ENCODE measurements around the gene CYBB. TPM values are rescaled to one million over a fixed set of nuclear protein-coding genes. Genes with fewer than 3 reads are reported as not detected.
A peak's percentile ranks its signal among the peaks of the same experiment; 100 is the strongest.

CYBB gene
- total RNA-seq, 4 donors from 2014 or later: 4.0 to 40.3 (median 19.6) TPM

DNA sequence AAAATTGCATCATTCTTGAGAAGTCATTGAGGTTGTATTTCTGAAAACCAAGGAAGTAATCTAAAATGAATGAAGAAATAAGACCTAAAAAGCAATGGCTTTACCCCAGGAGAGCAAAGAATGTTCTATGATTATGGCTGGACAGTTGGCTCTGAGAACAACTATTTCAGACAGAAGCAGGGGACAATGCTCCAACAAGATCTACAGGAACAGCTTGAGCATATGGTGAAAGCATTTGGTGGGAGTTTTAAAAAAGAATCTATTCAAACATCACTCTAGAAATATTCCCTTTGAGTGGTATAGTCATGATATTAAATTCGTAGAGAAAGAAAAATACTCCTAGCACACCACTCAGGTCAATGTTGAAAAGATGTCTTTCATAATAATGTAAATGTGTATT is 40.8 kb downstream of the CYBB start:
- no peaks in the 10 kb centered on the region for H3K9me3 ChIP-seq
- no peak for ATAC-seq
- WGBS, 2 donors (ENCODE audit: low coverage in 1 of 2): 47 to 100% methylated on average over 1 of the region's 1 CpG
- no peaks in the 10 kb centered on the region for H3K27me3 ChIP-seq
- H3K27ac ChIP-seq: no peak overlapping the region
- no peaks in the 10 kb centered on the region for H3K36me3 ChIP-seq
- H3K4me1 ChIP-seq: peaks cover 0 to 6% (median 0%) of the 10 kb centered on the region in 3 donors
- no peak for TF ChIP-seq POLR2A (IDR thresholded peaks at IDR 0.05)
- TF ChIP-seq EP300 (IDR thresholded peaks at IDR 0.05): no peak
- TF ChIP-seq, protein P1, sequence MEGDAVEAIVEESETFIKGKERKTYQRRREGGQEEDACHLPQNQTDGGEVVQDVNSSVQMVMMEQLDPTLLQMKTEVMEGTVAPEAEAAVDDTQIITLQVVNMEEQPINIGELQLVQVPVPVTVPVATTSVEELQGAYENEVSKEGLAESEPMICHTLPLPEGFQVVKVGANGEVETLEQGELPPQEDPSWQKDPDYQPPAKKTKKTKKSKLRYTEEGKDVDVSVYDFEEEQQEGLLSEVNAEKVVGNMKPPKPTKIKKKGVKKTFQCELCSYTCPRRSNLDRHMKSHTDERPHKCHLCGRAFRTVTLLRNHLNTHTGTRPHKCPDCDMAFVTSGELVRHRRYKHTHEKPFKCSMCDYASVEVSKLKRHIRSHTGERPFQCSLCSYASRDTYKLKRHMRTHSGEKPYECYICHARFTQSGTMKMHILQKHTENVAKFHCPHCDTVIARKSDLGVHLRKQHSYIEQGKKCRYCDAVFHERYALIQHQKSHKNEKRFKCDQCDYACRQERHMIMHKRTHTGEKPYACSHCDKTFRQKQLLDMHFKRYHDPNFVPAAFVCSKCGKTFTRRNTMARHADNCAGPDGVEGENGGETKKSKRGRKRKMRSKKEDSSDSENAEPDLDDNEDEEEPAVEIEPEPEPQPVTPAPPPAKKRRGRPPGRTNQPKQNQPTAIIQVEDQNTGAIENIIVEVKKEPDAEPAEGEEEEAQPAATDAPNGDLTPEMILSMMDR (IDR thresholded peaks at IDR 0.05): no peak
- TF ChIP-seq POLR2AphosphoS5 (IDR thresholded peaks at IDR 0.05): no peak
- no peak overlapping the region for H3K4me3 ChIP-seq

DNA sequence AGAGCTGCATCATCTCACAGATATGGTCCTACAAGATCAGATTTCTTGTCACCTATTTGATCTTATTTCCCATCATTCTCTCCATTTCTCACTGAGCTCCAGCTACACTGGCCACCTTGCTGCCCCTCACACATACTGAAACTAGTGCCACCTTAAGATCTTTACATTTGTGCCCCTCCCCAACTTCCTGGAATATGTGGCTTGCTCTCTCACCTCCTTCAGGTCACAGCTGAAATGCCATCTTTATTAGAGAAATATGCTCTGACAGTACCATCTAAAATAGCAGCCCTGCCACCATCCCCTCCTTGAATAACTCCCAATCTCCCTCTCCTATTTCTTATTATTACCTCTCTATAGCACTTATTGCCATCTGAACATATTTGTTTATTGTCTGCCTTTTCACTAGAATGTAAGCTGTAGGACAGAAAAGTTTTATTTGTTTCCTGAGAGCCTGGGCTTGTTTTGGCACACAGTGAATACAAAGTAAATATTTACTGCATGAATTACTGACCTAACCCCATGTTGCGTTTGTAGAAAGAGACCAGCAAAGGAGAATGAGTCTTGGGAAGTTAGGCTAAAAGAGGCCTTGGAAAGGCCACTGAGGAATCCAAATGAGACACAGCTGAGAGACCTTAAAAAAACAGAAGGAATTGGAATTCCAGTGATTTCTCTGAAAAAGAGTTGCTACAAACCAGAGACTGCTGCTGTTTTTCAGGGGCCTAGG is 44.8 kb downstream of the CYBB start:
- Histone ChIP-seq H3K4me1 (peaks cover 0 to 6% (median 0%) of the 10 kb centered on the region in 3 donors), H3K36me3 (no peaks in the 10 kb centered on the region), H3K27ac (no peak overlapping the region), H3K27me3 (no peaks in the 10 kb centered on the region), H3K4me3 (no peak overlapping the region), H3K9me3 (no peaks in the 10 kb centered on the region)
- no CpG with 5 or more reads among the region's 1 CpG for WGBS, 2 donors (ENCODE audit: low coverage in 1 of 2)
- ATAC-seq: no peak
- TF ChIP-seq POLR2A (IDR thresholded peaks at IDR 0.05) (no peak), POLR2AphosphoS5 (IDR thresholded peaks at IDR 0.05) (no peak), EP300 (IDR thresholded peaks at IDR 0.05) (no peak)
- TF ChIP-seq, protein P1 (IDR thresholded peaks at IDR 0.05): no peak

DNA sequence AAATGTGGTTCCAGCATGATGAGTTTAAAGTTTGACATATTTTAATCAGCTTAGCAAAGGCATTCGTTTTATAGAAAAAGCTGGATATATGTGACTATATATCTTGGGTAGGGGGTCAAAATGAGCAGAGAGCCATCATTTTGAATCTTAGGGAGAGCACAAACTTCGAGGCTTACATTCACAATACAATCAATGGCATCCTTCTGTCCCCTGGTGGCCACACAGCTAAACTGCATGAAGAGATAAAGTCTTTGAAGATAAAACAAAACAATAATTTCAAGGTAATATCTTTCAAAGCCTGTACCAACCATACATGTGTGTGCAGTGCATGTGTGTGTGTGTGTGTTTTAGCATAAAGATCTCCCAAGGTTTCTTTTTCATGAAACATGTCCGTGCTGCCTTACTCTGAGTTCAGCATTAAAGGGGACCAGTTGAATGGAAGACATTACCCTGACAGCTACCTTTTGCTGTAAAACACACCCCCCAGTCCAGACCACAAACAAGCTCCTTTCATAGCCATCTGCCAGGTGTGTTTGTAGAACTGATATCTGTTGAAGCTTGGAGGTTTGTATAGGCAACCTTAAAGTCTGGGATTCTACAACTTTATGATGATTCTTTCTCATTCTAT is 45.5 kb downstream of the CYBB start:
- no peak overlapping the region for H3K27ac ChIP-seq
- H3K4me3 ChIP-seq: no peak overlapping the region
- TF ChIP-seq, protein P1 (IDR thresholded peaks at IDR 0.05): peak; percentile 77 to 90 (median 84)
- TF ChIP-seq EP300 (IDR thresholded peaks at IDR 0.05): no peak
- H3K36me3 ChIP-seq: no peaks in the 10 kb centered on the region
- ATAC-seq: no peak
- peaks cover 0 to 6% (median 0%) of the 10 kb centered on the region in 3 donors for H3K4me1 ChIP-seq
- H3K9me3 ChIP-seq: no peaks in the 10 kb centered on the region
- no peaks in the 10 kb centered on the region for H3K27me3 ChIP-seq
- 0% methylated on average over 2 of the region's 3 CpGs for WGBS, 2 donors (ENCODE audit: low coverage in 1 of 2)

DNA sequence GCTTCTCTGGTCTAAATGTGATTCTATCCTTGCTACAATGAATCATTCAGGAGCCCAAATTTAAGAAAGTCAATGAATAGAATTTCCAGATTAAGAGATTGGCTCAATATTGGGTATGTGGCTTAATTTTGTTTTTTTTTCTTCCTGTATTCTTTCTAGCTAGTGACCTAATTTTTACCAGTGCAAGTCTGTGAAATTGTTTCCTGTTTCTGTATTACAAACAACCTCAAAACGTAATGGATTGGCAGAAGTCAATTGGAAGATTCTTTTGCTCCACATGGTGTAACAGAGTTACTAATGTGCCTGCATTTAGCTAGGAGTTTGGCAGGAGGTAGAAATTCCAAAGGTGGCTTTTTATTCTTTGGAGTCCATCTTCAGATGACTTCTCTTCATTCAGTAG is 49.9 kb downstream of the CYBB start:
- ATAC-seq: no peak
- H3K4me3 ChIP-seq: no peak overlapping the region
- 17 to 50% methylated on average over 1 of the region's 1 CpG for WGBS, 2 donors (ENCODE audit: low coverage in 1 of 2)
- no peaks in the 10 kb centered on the region for H3K9me3 ChIP-seq
- H3K4me1 ChIP-seq: peaks cover 0 to 5% (median 0%) of the 10 kb centered on the region in 3 donors
- no peaks in the 10 kb centered on the region for H3K27me3 ChIP-seq
- H3K27ac ChIP-seq: no peak overlapping the region
- no peaks in the 10 kb centered on the region for H3K36me3 ChIP-seq
- TF ChIP-seq, protein P1 (IDR thresholded peaks at IDR 0.05): no peak
- TF ChIP-seq POLR2A (IDR thresholded peaks at IDR 0.05): no peak
- TF ChIP-seq EP300 (IDR thresholded peaks at IDR 0.05): no peak
- TF ChIP-seq POLR2AphosphoS5 (IDR thresholded peaks at IDR 0.05): no peak

DNA sequence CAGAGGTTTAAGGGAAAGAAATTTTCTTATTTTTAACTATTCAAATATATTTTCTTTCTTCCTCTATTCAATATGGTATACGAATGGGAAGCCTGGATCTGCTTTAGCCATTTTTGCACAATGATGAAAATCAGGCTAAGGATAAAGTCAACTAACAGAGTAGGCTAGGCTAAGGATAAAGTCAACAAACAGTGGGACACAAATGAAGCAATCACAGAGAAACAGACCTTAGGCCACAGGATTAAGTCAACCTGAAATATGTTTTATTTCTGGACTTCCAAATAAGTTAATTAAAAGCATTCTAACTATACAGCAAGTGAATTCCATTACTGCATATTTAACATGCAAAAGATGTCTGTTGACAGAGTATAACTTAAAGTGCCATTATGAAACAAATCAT is 50.5 kb downstream of the CYBB start:
- TF ChIP-seq EP300 (IDR thresholded peaks at IDR 0.05) (no peak), POLR2AphosphoS5 (IDR thresholded peaks at IDR 0.05) (no peak)
- H3K36me3 ChIP-seq: no peaks in the 10 kb centered on the region
- no peak overlapping the region for H3K27ac ChIP-seq
- 50 to 100% methylated on average over 1 of the region's 1 CpG for WGBS, 2 donors (ENCODE audit: low coverage in 1 of 2)
- no peak overlapping the region for H3K4me3 ChIP-seq
- H3K27me3 ChIP-seq: no peaks in the 10 kb centered on the region
- ATAC-seq: no peak
- H3K4me1 ChIP-seq: no peaks in the 10 kb centered on the region
- no peaks in the 10 kb centered on the region for H3K9me3 ChIP-seq
